ENCODE measurements around the gene C11orf16.
"Not testable (repeated sequence)": the region's sequence is repeated elsewhere in the genome, so short reads cannot be mapped to it uniquely, and the experiment has no call there.

C11orf16 gene

DNA sequence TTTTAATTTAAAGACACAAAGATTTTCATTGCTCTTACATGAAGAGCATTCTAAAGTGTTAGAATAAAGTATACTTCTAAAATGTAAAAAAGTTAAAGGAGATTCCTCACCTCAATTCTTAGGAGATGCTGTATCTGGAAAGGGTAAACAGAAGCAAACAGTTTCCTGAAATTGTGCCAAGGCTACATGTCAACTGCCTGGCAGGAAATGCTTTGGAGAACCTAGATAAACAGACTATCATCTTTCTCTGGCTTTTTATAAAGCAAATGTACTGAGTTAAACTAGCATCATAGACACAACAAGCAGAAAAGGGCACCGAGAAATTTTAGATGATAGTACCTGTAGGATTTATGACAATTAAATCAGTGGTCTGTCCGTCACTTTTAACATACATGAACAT, 46.4 kb downstream of the C11orf16 start:
- FAIRE-seq (no peak), DNase-seq (ENCODE audit: insufficient read length, low spot score) (no peak)
- TF ChIP-seq, protein P1, sequence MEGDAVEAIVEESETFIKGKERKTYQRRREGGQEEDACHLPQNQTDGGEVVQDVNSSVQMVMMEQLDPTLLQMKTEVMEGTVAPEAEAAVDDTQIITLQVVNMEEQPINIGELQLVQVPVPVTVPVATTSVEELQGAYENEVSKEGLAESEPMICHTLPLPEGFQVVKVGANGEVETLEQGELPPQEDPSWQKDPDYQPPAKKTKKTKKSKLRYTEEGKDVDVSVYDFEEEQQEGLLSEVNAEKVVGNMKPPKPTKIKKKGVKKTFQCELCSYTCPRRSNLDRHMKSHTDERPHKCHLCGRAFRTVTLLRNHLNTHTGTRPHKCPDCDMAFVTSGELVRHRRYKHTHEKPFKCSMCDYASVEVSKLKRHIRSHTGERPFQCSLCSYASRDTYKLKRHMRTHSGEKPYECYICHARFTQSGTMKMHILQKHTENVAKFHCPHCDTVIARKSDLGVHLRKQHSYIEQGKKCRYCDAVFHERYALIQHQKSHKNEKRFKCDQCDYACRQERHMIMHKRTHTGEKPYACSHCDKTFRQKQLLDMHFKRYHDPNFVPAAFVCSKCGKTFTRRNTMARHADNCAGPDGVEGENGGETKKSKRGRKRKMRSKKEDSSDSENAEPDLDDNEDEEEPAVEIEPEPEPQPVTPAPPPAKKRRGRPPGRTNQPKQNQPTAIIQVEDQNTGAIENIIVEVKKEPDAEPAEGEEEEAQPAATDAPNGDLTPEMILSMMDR (IDR thresholded peaks at IDR 0.05; ENCODE audit: insufficient read depth, missing control alignments): no peak

DNA sequence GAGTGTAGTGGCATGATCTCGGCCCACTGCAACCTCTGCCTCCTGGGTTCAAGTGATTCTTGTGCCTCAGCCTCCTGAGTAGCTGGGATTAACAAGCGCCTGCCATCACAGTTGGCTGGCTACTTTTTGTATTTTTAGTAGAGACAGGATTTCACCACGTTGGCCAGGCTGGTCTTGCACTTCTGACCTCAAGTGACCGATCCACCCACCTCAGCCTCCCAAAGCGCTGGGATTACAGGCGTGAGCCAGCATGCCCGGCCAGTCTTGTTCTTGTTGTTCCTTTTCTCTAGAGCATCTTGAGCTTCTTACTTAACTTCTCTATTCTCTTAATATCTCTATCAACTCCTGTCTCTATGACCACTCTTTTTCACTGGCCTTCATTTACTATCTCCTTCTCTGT, 51.2 kb downstream of the C11orf16 start:
- FAIRE-seq; DNase-seq (ENCODE audit: insufficient read length, low spot score): not testable (repeated sequence)

DNA sequence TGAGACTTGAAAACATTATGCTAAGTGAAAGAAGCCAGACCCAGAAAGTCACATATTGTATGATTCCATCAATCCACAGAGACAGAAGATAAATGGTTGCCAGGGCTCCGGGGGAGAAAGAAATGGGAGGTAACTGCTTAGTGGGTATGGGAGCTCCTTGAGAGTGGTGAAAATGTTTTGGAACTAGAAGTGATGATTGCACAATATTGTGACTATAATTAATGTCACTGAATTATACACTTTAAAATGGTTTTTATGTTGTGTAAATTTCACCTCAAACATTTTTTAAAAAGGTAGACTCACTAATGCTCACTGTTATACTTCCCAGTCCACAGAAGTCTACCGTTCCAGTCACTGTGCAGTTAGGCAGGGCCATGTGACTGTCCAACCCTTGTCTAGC, 54.0 kb downstream of the C11orf16 start:
- TF ChIP-seq, protein P1 (IDR thresholded peaks at IDR 0.05; ENCODE audit: insufficient read depth, missing control alignments): no peak
- DNase-seq (ENCODE audit: insufficient read length, low spot score) (no peak), FAIRE-seq (no peak)

DNA sequence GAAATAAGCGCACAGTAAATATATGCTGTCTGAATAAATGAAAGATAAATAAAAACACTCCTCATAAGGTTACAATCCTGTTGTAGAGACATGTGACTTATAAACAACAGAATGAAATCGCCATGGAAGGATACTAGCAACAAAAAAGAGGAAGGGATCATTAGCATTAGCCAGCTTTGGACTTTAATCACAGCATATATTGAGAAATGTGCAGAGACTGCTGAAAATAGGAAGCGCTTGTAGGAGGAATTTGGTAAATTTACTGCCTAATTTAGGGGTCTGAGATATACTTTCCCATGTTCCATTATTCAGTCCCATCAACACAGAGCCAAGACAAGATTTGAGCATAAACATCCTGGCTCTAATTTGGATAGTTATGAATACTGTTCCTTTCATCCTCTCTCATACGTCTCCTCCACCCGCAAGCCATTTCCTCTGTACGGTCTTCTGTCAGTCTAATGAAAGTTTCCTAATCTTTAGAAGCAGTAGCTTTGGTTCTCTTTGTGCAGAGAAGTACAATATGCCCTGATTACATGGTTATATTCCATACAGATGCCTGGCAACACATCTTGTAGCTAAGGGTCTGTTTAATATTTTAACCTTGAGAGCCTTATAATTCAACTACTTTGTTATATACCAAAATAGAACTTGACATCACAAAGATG, 58.9 kb downstream of the C11orf16 start:
- FAIRE-seq: no peak
- DNase-seq (ENCODE audit: insufficient read length, low spot score): no peak
- TF ChIP-seq, protein P1 (IDR thresholded peaks at IDR 0.05; ENCODE audit: insufficient read depth, missing control alignments): no peak

DNA sequence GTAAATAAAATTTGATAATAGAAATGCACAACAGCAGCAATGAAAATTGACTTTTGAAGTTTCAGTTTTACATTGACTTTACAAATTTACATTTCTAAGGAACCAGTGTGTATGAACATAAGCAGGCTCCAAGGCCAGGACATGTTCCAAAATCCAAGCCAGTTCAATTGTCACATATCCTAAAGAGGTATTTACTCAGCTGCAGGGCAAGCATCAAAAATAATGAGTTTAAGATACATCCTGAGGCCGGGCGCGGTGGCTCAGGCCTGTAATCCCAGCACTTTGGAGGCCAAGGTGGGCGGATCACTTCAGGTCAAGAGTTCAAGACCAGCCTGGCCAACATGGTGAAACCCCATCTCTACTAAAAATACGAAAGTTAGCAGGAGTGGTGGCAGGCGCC, 60.8 kb downstream of the C11orf16 start:
- FAIRE-seq (no peak), DNase-seq (ENCODE audit: insufficient read length, low spot score) (no peak)
- TF ChIP-seq, protein P1 (IDR thresholded peaks at IDR 0.05; ENCODE audit: insufficient read depth, missing control alignments): no peak

DNA sequence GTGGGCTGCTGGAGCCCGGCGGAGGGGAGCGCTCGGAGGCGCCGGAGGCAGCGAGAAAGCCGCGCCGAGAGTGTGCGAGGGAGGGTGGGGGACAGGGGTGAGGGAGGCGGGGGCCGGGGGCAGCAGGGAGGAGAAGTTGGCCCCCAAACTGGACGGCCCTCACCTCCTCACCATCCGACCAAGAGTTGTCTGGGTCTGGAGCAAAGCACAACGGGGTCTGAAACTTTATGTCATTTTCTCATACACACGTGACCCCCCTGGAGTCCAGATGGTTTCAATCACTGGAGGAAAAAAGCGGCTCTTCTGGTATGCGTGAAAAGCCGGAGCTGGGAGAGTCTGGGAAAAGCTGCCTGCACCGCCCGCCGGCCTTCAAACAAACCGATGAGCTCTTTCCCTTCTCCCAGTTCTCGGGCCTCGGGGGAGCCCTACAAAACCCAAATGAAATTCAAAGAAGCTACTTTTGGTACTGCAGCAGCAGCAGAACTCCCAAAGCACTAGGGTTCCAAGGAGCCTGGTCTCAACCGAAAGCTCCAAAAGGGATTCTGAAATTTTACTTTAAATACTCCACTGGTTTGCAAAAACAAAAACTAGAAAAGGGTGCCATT, 61.5 kb downstream of the C11orf16 start:
- TF ChIP-seq, protein P1 (IDR thresholded peaks at IDR 0.05; ENCODE audit: insufficient read depth, missing control alignments): no peak
- DNase-seq (ENCODE audit: insufficient read length, low spot score) (no peak), FAIRE-seq (no peak)

DNA sequence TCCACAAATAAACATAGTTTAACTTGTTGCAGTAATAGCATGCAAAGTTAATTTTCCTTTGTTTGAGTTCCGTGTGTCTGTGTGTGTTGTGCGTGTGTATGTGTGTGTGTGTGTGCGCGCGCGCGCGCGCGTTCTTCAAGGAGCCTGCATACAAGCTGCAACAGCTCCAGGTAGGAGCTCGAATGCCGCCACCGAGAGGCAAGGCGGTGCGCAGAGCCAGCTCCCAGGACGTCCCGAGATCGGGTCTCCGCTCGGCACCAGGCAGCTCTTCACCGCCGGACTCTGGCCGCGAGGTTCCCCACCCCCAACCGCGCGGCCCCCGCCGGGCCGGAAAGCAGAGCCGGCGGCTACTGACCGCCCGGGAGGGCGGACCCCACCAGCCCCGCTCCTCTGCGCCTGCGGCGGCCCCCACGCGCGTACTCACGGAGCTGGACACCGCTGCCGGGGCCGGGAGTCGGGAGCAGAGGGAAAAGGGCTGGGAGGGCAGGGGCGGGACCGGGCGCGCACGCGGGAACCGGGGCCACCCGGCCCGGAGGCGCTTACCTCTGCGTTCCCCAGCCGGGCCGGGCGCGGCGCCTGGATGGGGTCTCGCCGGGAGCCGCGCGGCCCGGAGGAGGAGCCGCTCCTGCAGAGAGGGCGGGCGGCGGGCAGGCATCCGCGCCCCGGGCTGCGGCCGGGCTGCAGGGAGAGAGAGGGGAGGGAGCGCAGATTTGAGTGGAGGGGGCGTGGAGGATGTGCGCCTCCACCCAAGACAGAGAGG, 62.2 kb downstream of the C11orf16 start:
- FAIRE-seq (no peak), DNase-seq (ENCODE audit: insufficient read length, low spot score) (peak; percentile 35)
- TF ChIP-seq, protein P1 (IDR thresholded peaks at IDR 0.05; ENCODE audit: insufficient read depth, missing control alignments): peak; percentile 5

All from D721Med (cell line).